HepG2 (cell line): Measurements from ENCODE around the gene PPP1R13L. TPM values are rescaled to one million over a fixed set of nuclear protein-coding genes. Genes with fewer than 3 reads are reported as not detected.

Experiments used
- CREB1 ChIP-seq, 2 experiments: fragments of 450-650 bp in 1 of 2; IDR thresholded peaks; 2 replicates each; pipeline ENCODE4 v1.6.1; 2016 to 2017; ENCODE audit warnings: control low read depth in 1 of 2, mild to moderate bottlenecking in 1 of 2, missing compliant biosample characterization in 1 of 2, missing genetic modification characterization in 1 of 2
- DMAP1 ChIP-seq: IDR thresholded peaks from 2 replicates; pipeline ENCODE4 v1.6.1; 2016
- EHMT2 ChIP-seq: fragments of 200-600 bp; sonication (generic); IDR thresholded peaks from 2 replicates; pipeline ENCODE4 v1.7.0; 2017; ENCODE audit warnings: antibody characterized with exemption, low read depth, low read length, borderline replicate concordance
- FIP1L1 ChIP-seq: fragments of 200-400 bp; formaldehyde crosslinking; IDR thresholded peaks from 2 replicates; pipeline ENCODE4 v1.6.1; 2018; ENCODE audit warnings: low read depth, mild to moderate bottlenecking, low read length, moderate library complexity, borderline replicate concordance; ENCODE audit not compliant: insufficient read depth
- FOXK2 ChIP-seq: fragments of 450-650 bp; IDR thresholded peaks from 2 replicates; pipeline ENCODE4 v1.6.1; 2016
- GATAD2A ChIP-seq: IDR thresholded peaks from 2 replicates; pipeline ENCODE4 v1.6.1; 2016
- HNRNPUL1 ChIP-seq: fragments of 200-400 bp; formaldehyde crosslinking; IDR thresholded peaks from 2 replicates; pipeline ENCODE4 v1.6.1; 2017; ENCODE audit warnings: low read depth, mild to moderate bottlenecking, low read length, moderate library complexity
- NFE2L2 ChIP-seq: fragments of 150-350 bp; IDR thresholded peaks from 2 replicates; pipeline ENCODE4 v1.6.1; 2014; ENCODE audit warnings: low read length
- SNAPC5 ChIP-seq: sonication (generic); formaldehyde crosslinking; IDR thresholded peaks from 2 replicates; pipeline ENCODE4 v1.8.1; 2023; ENCODE audit warnings: mild to moderate bottlenecking, missing genetic modification reagents, borderline replicate concordance
- ZBTB46 ChIP-seq: sonication (generic); formaldehyde crosslinking; IDR thresholded peaks from 2 replicates; pipeline ENCODE4 v1.4.0; 2020; ENCODE audit warnings: mild to moderate bottlenecking, missing genetic modification reagents, borderline replicate concordance
- ZBTB7A ChIP-seq: sonication (generic); formaldehyde crosslinking; IDR thresholded peaks from 2 replicates; pipeline ENCODE4 v1.8.0; 2022; ENCODE audit warnings: mild to moderate bottlenecking, missing genetic modification reagents
- ZNF280D ChIP-seq: sonication (generic); formaldehyde crosslinking; IDR thresholded peaks from 2 replicates; pipeline ENCODE4 v1.5.1; 2020; ENCODE audit warnings: mild to moderate bottlenecking, missing genetic modification reagents
- ZNF430 ChIP-seq: sonication (generic); formaldehyde crosslinking; IDR thresholded peaks from 2 replicates; pipeline ENCODE4 v1.9.0; 2021; ENCODE audit warnings: mild to moderate bottlenecking, missing genetic modification reagents
- ZNF431 ChIP-seq: sonication (generic); formaldehyde crosslinking; IDR thresholded peaks from 2 replicates; pipeline ENCODE4 v1.9.0; 2022; ENCODE audit warnings: missing genetic modification reagents, low read depth, mild to moderate bottlenecking, borderline replicate concordance
- ZNF503 ChIP-seq: sonication (generic); formaldehyde crosslinking; IDR thresholded peaks from 2 replicates; pipeline ENCODE4 v1.4.0; 2020; ENCODE audit warnings: missing genetic modification reagents
- ZNF556 ChIP-seq: sonication (generic); formaldehyde crosslinking; IDR thresholded peaks from 2 replicates; pipeline ENCODE4 v1.4.0; 2020; ENCODE audit warnings: mild to moderate bottlenecking, missing genetic modification reagents, borderline replicate concordance
- ZNF574 ChIP-seq: sonication (generic); formaldehyde crosslinking; IDR thresholded peaks from 2 replicates; pipeline ENCODE4 v1.4.0; 2020; ENCODE audit warnings: missing genetic modification reagents
- polyA plus RNA-seq, 8 experiments: library from polyadenylated mRNA; depleted of rRNA in 3 of 8; stranded (reverse) in 7 of 8; unstranded in 1 of 8; fragments of >200 nt; fragmentation: Illumina TruSeq in 4 of 8; extraction: Trizol in 4 of 8; gene quantifications; 2 replicates each; pipeline versions ENCODE4 v1.2.1 to v1.2.3, GENCODE V29; 2011 to 2016; ENCODE audit warnings: low read depth in 4 of 8, missing spikeins in 1 of 8, mixed read lengths in 1 of 8; ENCODE audit not compliant: insufficient read depth in 1 of 8
- total RNA-seq, 5 experiments: library from RNA; depleted of rRNA; stranded (reverse); fragments of >200 nt; fragmentation: Illumina TruSeq; extraction: Trizol; gene quantifications; 2 replicates each; pipeline ENCODE4 v1.2.3, GENCODE V29; 2016; ENCODE audit warnings: low read depth in 1 of 5

The PPP1R13L gene
- total and polyA plus RNA-seq, 2 of the 13 experiments (the other 11 are each of a cell fraction or from before 2014, with no cell fraction given) = 1.3 to 6.6 TPM

- TF ChIP-seq ZNF430 (CRISPR knock-in tag) (no peak), EHMT2 (no peak), ZNF431 (CRISPR knock-in tag) (no peak), ZNF574 (CRISPR knock-in tag) (no peak; the same call in 1 of the 2 replicates), SNAPC5 (0 out of 2 replicates have a peak, but pooled peaks have one; percentile 44), HNRNPUL1 (no peak), GATAD2A (CRISPR knock-in tag) (no peak), DMAP1 (CRISPR knock-in tag) (no peak), ZNF280D (CRISPR knock-in tag) (no peak), ZBTB7A (CRISPR knock-in tag) (peak; percentile 36; the same call in 1 of the 2 replicates), CREB1 (IDR thresholded peaks at IDR 0.05) (no peak), CREB1 (CRISPR knock-in tag; IDR thresholded peaks at IDR 0.05) (no peak), ZBTB46 (no peak), FOXK2 (no peak), FIP1L1 (no peak), ZNF503 (CRISPR knock-in tag) (peak; percentile 35; the same call in 1 of the 2 replicates), NFE2L2 (no peak), ZNF556 (CRISPR knock-in tag) (no peak)
Measured at GRCh38 chr19:45439569-45440258, 34.8 kb upstream of the PPP1R13L start (continued).
